K562 (cell line): ENCODE results near the gene NOBOX.

Experiments
- BCL6 ChIP-seq: fragments of 250-450 bp; sonication (Bioruptor Pico); IDR thresholded peaks from 2 replicates; pipeline ENCODE4 v1.4.0; 2020
- KDM5B ChIP-seq: fragments of 200-600 bp; sonication (generic); IDR thresholded peaks from 2 replicates; pipeline ENCODE4 v1.6.1; 2012; ENCODE audit warnings: low read depth, mild to moderate bottlenecking, moderate library complexity, low read length, control low read depth, inconsistent platforms; ENCODE audit not compliant: insufficient replicate concordance
- PTTG1 ChIP-seq: fragments of 450-650 bp; IDR thresholded peaks from 2 replicates; pipeline ENCODE4 v1.6.1; 2016; ENCODE audit warnings: low read depth, mild to moderate bottlenecking, missing genetic modification characterization, missing compliant biosample characterization
- RCOR1 ChIP-seq, 2 experiments: IDR thresholded peaks; 2 replicates each; pipeline ENCODE4 v1.6.1; 2012; ENCODE audit warnings: low read depth in 2 of 2, low read length in 2 of 2, borderline replicate concordance in 1 of 2, improper control_type of control experiment in 1 of 2
- SMARCC2 ChIP-seq: fragments of 450-650 bp; IDR thresholded peaks from 2 replicates; pipeline ENCODE4 v1.6.1; 2017; ENCODE audit warnings: antibody characterized with exemption, moderate library complexity, mild to moderate bottlenecking, low read depth
- SNIP1 ChIP-seq: fragments of 450-650 bp; IDR thresholded peaks from 2 replicates; pipeline ENCODE4 v1.7.1; 2017; ENCODE audit warnings: low read depth, mild to moderate bottlenecking
- ZFP30 ChIP-seq: fragments of 250-450 bp; sonication (Bioruptor Pico); IDR thresholded peaks from 2 replicates; pipeline ENCODE4 v1.8.0; 2022; ENCODE audit warnings: moderate library complexity, mild to moderate bottlenecking, inconsistent platforms, borderline replicate concordance
- ZSCAN29 ChIP-seq: fragments of 450-650 bp; IDR thresholded peaks from 2 replicates; pipeline ENCODE4 v1.6.1; 2017
- TF ChIP-seq, protein P1 (sequence below), 3 experiments: IDR thresholded peaks in 2 of 3; conservative IDR thresholded peaks in 1 of 3; 2 replicates each; pipeline ENCODE4 v1.5.1; 2011 to 2012; ENCODE audit warnings: low read length in 3 of 3, mild to moderate bottlenecking in 3 of 3, control low read depth in 2 of 3, improper control_type of control experiment in 1 of 3, inconsistent platforms in 1 of 3, low read depth in 1 of 3, mixed read lengths in 1 of 3, moderate library complexity in 1 of 3; ENCODE audit not compliant: insufficient read depth in 2 of 3
- TF ChIP-seq, protein P2 (sequence below): fragments of 250-450 bp; sonication (Bioruptor Pico); IDR thresholded peaks from 2 replicates; pipeline ENCODE4 v1.8.0; 2022; ENCODE audit warnings: inconsistent platforms

DNA sequence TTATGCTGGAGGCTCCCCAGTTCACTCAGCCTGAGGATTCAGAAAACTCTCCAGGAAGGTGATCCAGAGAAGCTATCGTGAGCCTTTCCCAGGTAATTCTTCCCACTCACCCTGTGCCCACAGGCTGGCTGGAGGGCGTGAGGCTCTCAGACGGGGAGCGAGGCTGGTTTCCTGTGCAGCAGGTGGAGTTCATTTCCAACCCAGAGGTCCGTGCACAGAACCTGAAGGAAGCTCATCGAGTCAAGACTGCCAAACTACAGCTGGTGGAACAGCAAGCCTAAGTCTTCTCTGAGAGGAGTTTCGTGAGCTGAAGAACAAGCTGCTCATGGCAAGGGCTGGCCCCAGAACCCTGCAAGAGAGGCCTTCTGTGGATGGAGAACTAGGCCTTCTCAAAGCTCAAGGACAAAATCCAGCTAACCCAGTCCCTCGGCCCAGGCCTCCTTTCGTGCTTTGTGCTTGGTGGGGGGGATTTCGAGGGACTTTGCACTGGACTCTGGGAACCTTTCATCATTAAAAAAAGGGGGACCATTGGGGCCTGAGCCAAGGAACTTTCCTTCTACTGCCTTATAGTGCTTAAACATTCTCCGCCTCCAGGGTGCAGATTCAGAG, 23.6 kb downstream of the NOBOX start:
- TF ChIP-seq, protein P1, sequence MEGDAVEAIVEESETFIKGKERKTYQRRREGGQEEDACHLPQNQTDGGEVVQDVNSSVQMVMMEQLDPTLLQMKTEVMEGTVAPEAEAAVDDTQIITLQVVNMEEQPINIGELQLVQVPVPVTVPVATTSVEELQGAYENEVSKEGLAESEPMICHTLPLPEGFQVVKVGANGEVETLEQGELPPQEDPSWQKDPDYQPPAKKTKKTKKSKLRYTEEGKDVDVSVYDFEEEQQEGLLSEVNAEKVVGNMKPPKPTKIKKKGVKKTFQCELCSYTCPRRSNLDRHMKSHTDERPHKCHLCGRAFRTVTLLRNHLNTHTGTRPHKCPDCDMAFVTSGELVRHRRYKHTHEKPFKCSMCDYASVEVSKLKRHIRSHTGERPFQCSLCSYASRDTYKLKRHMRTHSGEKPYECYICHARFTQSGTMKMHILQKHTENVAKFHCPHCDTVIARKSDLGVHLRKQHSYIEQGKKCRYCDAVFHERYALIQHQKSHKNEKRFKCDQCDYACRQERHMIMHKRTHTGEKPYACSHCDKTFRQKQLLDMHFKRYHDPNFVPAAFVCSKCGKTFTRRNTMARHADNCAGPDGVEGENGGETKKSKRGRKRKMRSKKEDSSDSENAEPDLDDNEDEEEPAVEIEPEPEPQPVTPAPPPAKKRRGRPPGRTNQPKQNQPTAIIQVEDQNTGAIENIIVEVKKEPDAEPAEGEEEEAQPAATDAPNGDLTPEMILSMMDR (IDR thresholded peaks at IDR 0.05 in 2 of 3, conservative IDR thresholded peaks at IDR 0.05 in 1 of 3; ENCODE audit: insufficient read depth in 2 of 3, low read depth in 1 of 3, low read length in 3 of 3) = no peak
- TF ChIP-seq SNIP1 (no peak), KDM5B (no peak), SMARCC2 (no peak), BCL6 (CRISPR knock-in tag) (no peak), PTTG1 (tag) (no peak), ZFP30 (no peak), RCOR1 (IDR thresholded peaks at IDR 0.05; ENCODE audit: borderline replicate concordance in 1 of 2, low read depth in 2 of 2, low read length in 2 of 2) (no peak), ZSCAN29 (no peak)
- TF ChIP-seq, protein P2, sequence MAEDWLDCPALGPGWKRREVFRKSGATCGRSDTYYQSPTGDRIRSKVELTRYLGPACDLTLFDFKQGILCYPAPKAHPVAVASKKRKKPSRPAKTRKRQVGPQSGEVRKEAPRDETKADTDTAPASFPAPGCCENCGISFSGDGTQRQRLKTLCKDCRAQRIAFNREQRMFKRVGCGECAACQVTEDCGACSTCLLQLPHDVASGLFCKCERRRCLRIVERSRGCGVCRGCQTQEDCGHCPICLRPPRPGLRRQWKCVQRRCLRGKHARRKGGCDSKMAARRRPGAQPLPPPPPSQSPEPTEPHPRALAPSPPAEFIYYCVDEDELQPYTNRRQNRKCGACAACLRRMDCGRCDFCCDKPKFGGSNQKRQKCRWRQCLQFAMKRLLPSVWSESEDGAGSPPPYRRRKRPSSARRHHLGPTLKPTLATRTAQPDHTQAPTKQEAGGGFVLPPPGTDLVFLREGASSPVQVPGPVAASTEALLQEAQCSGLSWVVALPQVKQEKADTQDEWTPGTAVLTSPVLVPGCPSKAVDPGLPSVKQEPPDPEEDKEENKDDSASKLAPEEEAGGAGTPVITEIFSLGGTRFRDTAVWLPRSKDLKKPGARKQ (CRISPR knock-in tag) = no peak
